Measurements from ENCODE around the gene PPCDC.

Gene PPCDC

GRCh38 chr15:75016431-75016830 is 7.0 kb upstream of the PPCDC start:
- no peak for DNase-seq

GRCh38 chr15:75019916-75020315 is 3.5 kb upstream of the PPCDC start:
- DNase-seq = no peak

DNA sequence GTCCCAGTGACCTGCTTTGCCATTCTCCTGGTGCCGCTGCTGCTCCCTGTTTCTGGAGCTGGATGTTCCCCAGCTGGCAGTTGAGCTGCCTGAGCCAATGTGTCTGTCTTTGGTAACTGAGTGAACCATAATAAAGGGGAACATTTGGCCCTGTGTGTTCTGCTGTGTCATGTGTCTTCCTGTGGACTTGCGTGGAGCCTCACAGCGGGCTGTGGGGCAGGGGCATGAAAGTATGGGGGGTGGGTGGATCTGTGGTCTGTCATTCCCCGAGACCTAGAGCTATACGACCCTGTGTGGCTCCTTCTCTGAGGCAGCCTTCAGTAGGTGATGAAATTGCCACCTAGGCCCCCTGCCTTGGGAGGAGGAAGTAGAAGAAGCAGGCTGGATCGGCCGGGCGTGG is 2.0 kb upstream of the PPCDC start:
- no peak for DNase-seq

- DNase-seq = no peak
Measured at GRCh38 chr15:75022783-75023180, 608 bp upstream of the PPCDC start.

- no peak for DNase-seq
Measured at GRCh38 chr15:75023872-75024636, 664 bp downstream of the PPCDC start.

GRCh38 chr15:75025107-75025506 is 1.7 kb downstream of the PPCDC start:
- no peak for DNase-seq

- no peak for DNase-seq
Measured at GRCh38 chr15:75025548-75026260, 2.3 kb downstream of the PPCDC start.

DNA sequence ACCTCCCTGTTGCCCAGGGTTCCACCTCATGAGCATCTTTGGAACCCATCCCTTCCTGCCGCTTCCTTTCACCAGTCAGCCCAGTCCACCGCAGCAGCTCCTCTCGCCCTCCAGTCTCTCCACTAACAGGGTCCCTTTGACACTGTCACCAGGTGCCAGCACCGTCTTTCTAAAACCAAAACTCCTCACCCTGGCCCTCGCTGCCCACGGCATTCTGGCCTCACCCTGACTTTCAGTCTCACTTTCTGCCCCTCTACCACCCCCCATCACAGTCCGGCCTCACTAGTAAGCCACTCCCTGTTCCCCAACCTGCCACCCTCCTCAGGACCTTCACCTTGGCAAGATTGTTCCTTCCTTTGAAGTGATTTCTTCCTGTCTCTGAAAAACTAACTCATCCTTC is 4.2 kb downstream of the PPCDC start:
- DNase-seq = no peak

- DNase-seq = no peak
Measured at GRCh38 chr15:75028991-75029377, 5.6 kb downstream of the PPCDC start.

DNA sequence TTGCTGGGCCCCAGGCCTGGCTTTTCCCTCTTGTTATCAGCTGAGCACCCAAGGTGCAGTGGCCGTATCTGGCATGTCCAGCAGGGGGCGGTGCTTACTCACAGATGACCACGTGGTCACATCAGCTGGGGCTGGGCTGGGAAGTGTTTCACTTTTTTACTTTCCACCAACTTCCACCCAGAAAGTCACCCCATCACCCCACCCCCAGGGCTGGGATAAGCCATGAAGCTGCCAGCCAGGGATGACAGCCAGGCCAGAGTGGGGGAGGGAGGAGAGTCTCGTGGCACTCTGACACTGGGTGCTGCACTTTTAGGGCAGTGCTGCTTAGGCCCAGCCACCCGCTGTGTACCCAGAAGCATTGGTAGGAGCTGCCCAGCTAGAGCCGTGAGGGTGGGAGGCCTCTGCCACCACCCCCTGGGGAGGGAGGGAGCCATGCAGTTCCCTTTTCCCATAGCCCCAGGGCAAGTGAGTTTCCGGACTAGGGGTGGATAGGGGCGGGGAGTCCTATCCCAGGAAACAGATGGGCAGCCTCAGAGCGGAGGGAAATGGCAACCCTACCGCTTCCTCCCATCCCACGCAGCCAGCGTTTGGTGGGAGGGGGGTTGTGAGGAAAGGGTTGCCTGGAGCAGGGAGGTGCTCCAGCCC is 6.1 kb downstream of the PPCDC start:
- peak; percentile 87 for DNase-seq

DNA sequence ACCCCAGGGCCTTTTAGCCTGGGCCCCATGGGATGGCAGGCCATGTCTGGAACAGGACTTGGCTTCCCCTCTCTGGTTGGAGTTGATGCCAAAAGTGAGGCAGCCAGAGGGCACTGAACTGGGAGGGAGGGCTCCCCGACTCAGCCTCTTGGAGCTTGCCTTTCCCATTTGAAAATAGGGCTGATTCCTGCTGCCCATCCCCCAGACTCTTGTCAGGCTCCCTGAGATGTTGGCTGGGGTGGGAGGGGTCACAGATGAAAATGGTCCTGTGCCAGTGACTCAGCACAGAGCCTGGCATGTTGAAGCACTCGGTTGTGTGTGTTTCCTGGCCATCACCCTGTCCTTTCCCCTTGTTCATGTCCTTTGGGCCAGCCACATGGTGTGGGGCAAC is 6.6 kb downstream of the PPCDC start:
- no peak for DNase-seq

DNA sequence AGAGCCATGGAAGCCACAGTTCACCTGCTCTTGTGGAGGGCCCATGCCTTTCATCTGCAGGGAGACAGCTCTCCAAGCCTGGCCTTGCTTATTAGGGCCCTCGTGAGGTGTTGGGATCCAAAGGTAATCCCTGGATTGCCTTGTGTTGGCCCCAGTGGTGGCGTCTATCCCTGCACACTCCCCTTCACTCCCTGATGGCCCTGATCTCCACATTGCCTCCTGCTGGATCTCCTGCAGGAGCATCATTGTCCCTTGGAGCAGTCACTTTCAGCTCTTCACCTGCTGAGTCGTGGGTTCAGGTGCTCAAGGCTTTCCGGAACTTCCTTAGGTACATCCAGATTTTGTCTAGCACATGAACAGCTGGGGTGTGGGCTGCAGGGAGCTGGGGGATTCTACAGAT is 7.0 kb downstream of the PPCDC start:
- DNase-seq = no peak

- no peak for DNase-seq
Measured at GRCh38 chr15:75031848-75032247, 8.5 kb downstream of the PPCDC start.

DNA sequence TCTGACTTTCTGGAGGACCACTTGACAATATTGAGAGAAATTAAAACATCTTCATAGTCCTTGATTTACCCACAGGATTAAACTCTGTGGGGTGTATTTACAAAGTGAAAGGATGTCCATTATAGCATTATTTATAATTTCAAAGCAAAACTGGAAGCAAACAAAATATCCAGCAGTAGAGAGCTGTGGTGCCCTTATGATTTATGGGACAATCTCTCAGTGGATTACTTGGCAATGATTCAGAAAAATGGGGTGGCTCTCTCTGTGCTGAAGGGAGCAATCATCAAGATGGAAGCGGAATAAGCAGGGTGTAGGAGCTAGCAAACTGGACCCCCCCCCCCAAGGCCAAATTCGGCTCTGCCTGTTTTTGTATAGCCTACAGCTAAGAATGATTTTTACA is 9.0 kb downstream of the PPCDC start:
- DNase-seq = no peak

DNA sequence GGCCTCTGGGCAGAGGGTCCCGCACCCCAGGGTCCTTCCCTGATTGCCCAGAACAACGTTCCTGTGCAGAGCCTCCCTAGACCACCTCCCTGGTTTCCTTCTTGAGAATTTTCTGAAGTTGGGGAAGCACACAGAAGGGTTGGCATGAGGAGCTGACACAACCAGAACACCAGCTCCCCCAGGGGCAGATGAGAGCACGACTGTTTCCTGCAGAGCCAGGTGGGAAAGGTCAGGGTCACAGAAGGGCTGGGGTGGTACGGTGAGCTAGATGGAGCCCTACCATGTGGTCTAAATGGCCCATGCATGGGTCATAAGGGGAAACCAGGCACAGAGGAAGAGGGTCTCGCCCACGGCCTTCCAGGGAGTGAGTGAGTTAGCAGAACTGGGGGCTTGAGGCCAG is 10.4 kb downstream of the PPCDC start:
- DNase-seq = no peak

DNA sequence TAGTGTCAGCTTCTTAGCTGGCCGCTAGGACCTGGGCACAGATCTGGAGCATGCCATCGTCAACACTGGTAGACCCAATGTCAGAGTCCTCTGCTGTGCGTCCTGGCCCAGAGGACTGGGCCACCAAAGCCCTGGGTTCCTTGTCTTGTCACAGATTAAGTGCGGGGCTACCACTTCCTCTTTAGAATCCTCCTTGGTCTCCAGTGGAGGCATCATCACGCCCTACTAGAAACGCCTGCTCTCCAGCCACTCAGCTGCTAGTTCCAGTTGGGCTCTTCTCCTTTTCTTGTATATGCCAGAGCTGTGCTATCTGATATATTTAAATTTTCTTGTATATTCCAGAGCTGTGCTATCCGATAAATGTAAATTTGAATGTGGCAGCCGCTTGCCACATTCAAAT is 11.2 kb downstream of the PPCDC start:
- DNase-seq = no peak

DNA sequence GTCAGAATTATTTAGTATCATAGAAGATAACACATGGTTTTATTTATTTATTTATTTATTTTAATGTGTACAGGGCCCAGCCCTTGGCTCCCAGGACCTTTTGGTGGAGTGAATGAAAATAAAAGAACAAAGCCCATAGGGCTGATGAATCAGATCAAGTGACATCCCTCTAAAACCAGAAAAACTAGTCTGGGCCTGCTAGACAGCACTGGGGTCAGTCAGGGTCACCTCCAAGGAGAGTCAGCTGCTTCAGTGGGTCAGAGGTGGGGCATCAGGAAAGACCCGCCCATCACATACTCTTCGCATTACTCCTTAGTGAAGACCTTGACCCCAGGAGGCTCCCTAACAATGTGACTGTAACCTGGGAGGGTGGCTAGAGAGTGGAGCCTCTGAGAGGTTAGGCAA is 12.8 kb downstream of the PPCDC start:
- no peak for DNase-seq

- DNase-seq = no peak
Measured at GRCh38 chr15:75037685-75038084, 14.3 kb downstream of the PPCDC start.

DNA sequence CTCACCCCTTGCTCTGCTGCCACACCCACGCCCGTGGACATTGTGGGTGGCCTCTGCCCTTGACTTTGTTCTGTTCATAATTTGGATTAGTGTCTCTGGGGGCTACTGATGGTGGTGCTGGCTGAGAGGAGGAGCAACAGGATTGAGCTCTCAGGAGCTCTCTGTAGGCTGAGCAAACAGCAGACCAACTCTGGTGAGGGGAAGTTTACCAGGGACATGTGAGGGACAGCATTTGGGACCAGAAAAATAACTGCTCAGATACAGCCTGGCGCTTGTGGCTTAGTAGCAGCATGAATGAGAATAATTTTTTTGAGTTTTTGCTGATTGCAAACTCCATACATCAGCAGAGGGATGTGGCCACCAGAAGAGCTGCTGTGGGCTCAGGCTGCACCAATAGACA is 14.8 kb downstream of the PPCDC start:
- DNase-seq = no peak

GRCh38 chr15:75042730-75043508 is 19.5 kb downstream of the PPCDC start:
- DNase-seq = peak; percentile 11

GRCh38 chr15:75043509-75044257 is 20.3 kb downstream of the PPCDC start:
- no peak for DNase-seq

GRCh38 chr15:75044258-75044878 is 21.0 kb downstream of the PPCDC start:
- DNase-seq = no peak

Data from effector CD4-positive, alpha-beta T cell (primary cell).